Measurements from ENCODE around the gene MSANTD1. TPM values are rescaled to one million over a fixed set of nuclear protein-coding genes. Genes with fewer than 3 reads are reported as not detected.

The MSANTD1 gene
- total RNA-seq, 2 donors from 2014 or later = 2.6 to 3.6 TPM

- no peak overlapping the region for H3K4me3 ChIP-seq
- no peak for ATAC-seq
- intact Hi-C loops (cut with DNase I) = no loop called here
- no peaks in the 10 kb centered on the region for H3K4me1 ChIP-seq
- WGBS, 2 donors = 93 to 96% methylated on average over 4 of the region's 4 CpGs
- peaks cover 26 to 55% of the 10 kb centered on the region in 2 donors for H3K36me3 ChIP-seq (replicated peaks in 1 of 2; ENCODE audit: insufficient read depth in 1 of 2, low read depth in 2 of 2)
- peak in 1 of 4 donors; percentile 1 for DNase-seq
- no peak for TF ChIP-seq CTCF (IDR thresholded peaks at IDR 0.05)
- no peak for TF ChIP-seq POLR2A (IDR thresholded peaks at IDR 0.05)
- H3K27me3 ChIP-seq = no peaks in the 10 kb centered on the region
- H3K9me3 ChIP-seq = no peaks in the 10 kb centered on the region
- H3K27ac ChIP-seq = no peak overlapping the region
Measured at GRCh38 chr4:3215733-3216132, 33.2 kb upstream of the MSANTD1 start.

- Histone ChIP-seq H3K4me3 (no peak overlapping the region), H3K27me3 (no peaks in the 10 kb centered on the region), H3K36me3 (replicated peaks in 1 of 2; ENCODE audit: insufficient read depth in 1 of 2, low read depth in 2 of 2) (peaks cover 18 to 50% of the 10 kb centered on the region in 2 donors), H3K9me3 (no peaks in the 10 kb centered on the region), H3K4me1 (no peaks in the 10 kb centered on the region), H3K27ac (no peak overlapping the region)
- TF ChIP-seq CTCF (IDR thresholded peaks at IDR 0.05) (no peak), POLR2A (IDR thresholded peaks at IDR 0.05) (no peak)
- DNase-seq (peak in 1 of 4 donors; percentile 1), ATAC-seq (no peak)
- WGBS, 2 donors = 89 to 100% methylated on average over 2 of the region's 2 CpGs
- intact Hi-C loops (cut with DNase I) = no loop called here
Measured at GRCh38 chr4:3217266-3217665, 31.7 kb upstream of the MSANTD1 start.

- WGBS, 2 donors = 88 to 91% methylated on average over 15 to 16 of the region's 16 CpGs
- TF ChIP-seq POLR2A (IDR thresholded peaks at IDR 0.05) (no peak), CTCF (IDR thresholded peaks at IDR 0.05) (no peak)
- intact Hi-C loops (cut with DNase I) = no loop called here
- DNase-seq (peak in 2 of 4 donors; percentile 5 to 11), ATAC-seq (no peak)
- Histone ChIP-seq H3K9me3 (no peaks in the 10 kb centered on the region), H3K27ac (no peak overlapping the region), H3K27me3 (no peaks in the 10 kb centered on the region), H3K36me3 (replicated peaks in 1 of 2; ENCODE audit: insufficient read depth in 1 of 2, low read depth in 2 of 2) (peaks cover 15 to 47% of the 10 kb centered on the region in 2 donors), H3K4me1 (no peaks in the 10 kb centered on the region), H3K4me3 (no peak overlapping the region)
Measured at GRCh38 chr4:3217771-3218170, 31.2 kb upstream of the MSANTD1 start.

- intact Hi-C loops (cut with DNase I) = no loop called here
- no peaks in the 10 kb centered on the region for H3K9me3 ChIP-seq
- peaks cover 15 to 37% of the 10 kb centered on the region in 2 donors for H3K36me3 ChIP-seq (replicated peaks in 1 of 2; ENCODE audit: insufficient read depth in 1 of 2, low read depth in 2 of 2)
- DNase-seq (peak in 2 of 4 donors; percentile 5 to 10), ATAC-seq (no peak)
- 78 to 88% methylated on average over 19 to 20 of the region's 20 CpGs for WGBS, 2 donors
- TF ChIP-seq POLR2A (IDR thresholded peaks at IDR 0.05) (no peak), CTCF (IDR thresholded peaks at IDR 0.05) (no peak)
- no peaks in the 10 kb centered on the region for H3K27me3 ChIP-seq
- no peaks in the 10 kb centered on the region for H3K4me1 ChIP-seq
- H3K4me3 ChIP-seq = no peak overlapping the region
- no peak overlapping the region for H3K27ac ChIP-seq
Measured at GRCh38 chr4:3218824-3219760, 29.9 kb upstream of the MSANTD1 start.
